SU-DHL-6 (cell line): ENCODE measurements around the gene SF1.

Experiments
- H2AFZ ChIP-seq: fragments of 200-600 bp; sonication (generic); 2 replicates; pipeline ENCODE4 v1.6.1; 2014; ENCODE audit warnings: low read depth, mild to moderate bottlenecking, moderate library complexity, mixed read lengths, antibody characterized with exemption, low read length; ENCODE audit not compliant: severe bottlenecking
- H3F3A ChIP-seq: fragments of 200-600 bp; shearing (Covaris generic); 2 replicates; pipeline ENCODE4 v1.6.0; 2016; ENCODE audit warnings: antibody characterized with exemption, mild to moderate bottlenecking; ENCODE audit not compliant: insufficient read depth
- H3K27ac ChIP-seq: fragments of 200-600 bp; sonication (generic); 2 replicates; pipeline ENCODE4 v1.5.1; 2016; ENCODE audit warnings: low read depth, mild to moderate bottlenecking, low read length, moderate library complexity, mixed read lengths
- H3K27me3 ChIP-seq: fragments of 200-600 bp; sonication (generic), shearing (Covaris generic); 2 replicates; pipeline ENCODE4 v1.6.0; 2014; ENCODE audit warnings: mild to moderate bottlenecking, low read length
- H3K36me3 ChIP-seq: fragments of 200-600 bp; sonication (generic); 2 replicates; pipeline ENCODE4 v1.6.1; 2014; ENCODE audit warnings: mild to moderate bottlenecking, low read length, mixed read lengths
- H3K4me2 ChIP-seq: fragments of 300-600, 200-600 bp; shearing (Covaris generic), sonication (generic); 2 replicates; pipeline ENCODE4 v1.6.0; 2014; ENCODE audit warnings: low read length, low read depth, mild to moderate bottlenecking; ENCODE audit not compliant: poor library complexity, severe bottlenecking
- H3K4me3 ChIP-seq: fragments of 200-600 bp; sonication (generic); 2 replicates; pipeline ENCODE4 v1.5.1; 2014; ENCODE audit warnings: antibody characterized with exemption, low read length, mild to moderate bottlenecking, mixed read lengths; ENCODE audit not compliant: insufficient read depth, poor library complexity, severe bottlenecking
- H3K79me2 ChIP-seq: fragments of 200-600 bp; sonication (generic); 2 replicates; pipeline ENCODE4 v1.6.1; 2014; ENCODE audit warnings: mild to moderate bottlenecking, low read length, moderate library complexity; ENCODE audit not compliant: insufficient read depth
- H3K9ac ChIP-seq: fragments of 200-600 bp; sonication (generic); 2 replicates; pipeline ENCODE4 v1.7.0; 2014; ENCODE audit warnings: mild to moderate bottlenecking, low read length
- H3K9me2 ChIP-seq: fragments of 200-600 bp; sonication (generic); replicated peaks from 2 replicates; pipeline ENCODE4 v1.6.1; 2014; ENCODE audit warnings: low read length; ENCODE audit not compliant: insufficient read depth
- H3K9me3 ChIP-seq: fragments of 200-600 bp; sonication (generic); 2 replicates; pipeline ENCODE4 v1.6.1; 2014; ENCODE audit warnings: low read length, mixed read lengths; ENCODE audit not compliant: insufficient read depth
- H4K20me1 ChIP-seq: fragments of 200-600 bp; sonication (generic); 2 replicates; pipeline ENCODE4 v1.6.1; 2014; ENCODE audit warnings: low read depth, mild to moderate bottlenecking, antibody characterized with exemption, low read length, moderate library complexity, mixed read lengths
- CTCF ChIP-seq: fragments of 200-600 bp; sonication (generic); IDR thresholded peaks from one replicate; pipeline ENCODE4 v1.5.1; 2017; ENCODE audit warnings: antibody characterized with exemption, mild to moderate bottlenecking, low read length, moderate library complexity; ENCODE audit not compliant: insufficient read depth, poor library complexity, severe bottlenecking
- EZH2phosphoT487 ChIP-seq: fragments of 200-600 bp; sonication (generic), shearing (Covaris generic); conservative IDR thresholded peaks from 2 replicates; pipeline ENCODE4 v1.6.1; 2018; ENCODE audit warnings: mild to moderate bottlenecking, antibody characterized with exemption, low read length, moderate library complexity, mixed read lengths

SF1 gene

GRCh38 chr11:64793271-64794160, 15.2 kb upstream of the SF1 start:
- no peaks in the 10 kb centered on the region for H4K20me1 ChIP-seq
- TF ChIP-seq CTCF = no peak
- no peak for TF ChIP-seq EZH2phosphoT487

GRCh38 chr11:64792482-64792881, 14.1 kb upstream of the SF1 start:
- H3K27ac ChIP-seq = no peak overlapping the region
- no peaks in the 10 kb centered on the region for H3K9me2 ChIP-seq
- H3K27me3 ChIP-seq = no peaks in the 10 kb centered on the region
- H3F3A ChIP-seq = no peaks in the 10 kb centered on the region
- H3K79me2 ChIP-seq = no peaks in the 10 kb centered on the region
- no peaks in the 10 kb centered on the region for H4K20me1 ChIP-seq
- H3K9me3 ChIP-seq = no peaks in the 10 kb centered on the region
- no peak overlapping the region for H2AFZ ChIP-seq
- no peak overlapping the region for H3K4me2 ChIP-seq
- H3K4me3 ChIP-seq = no peak overlapping the region
- no peak overlapping the region for H3K9ac ChIP-seq
- TF ChIP-seq CTCF (no peak), EZH2phosphoT487 (no peak)
- H3K36me3 ChIP-seq = no peaks in the 10 kb centered on the region

More at GRCh38 chr11:64793271-64794160, 15.2 kb upstream of the SF1 start:
- no peak overlapping the region for H2AFZ ChIP-seq
- H3K27me3 ChIP-seq = no peaks in the 10 kb centered on the region
- H3K36me3 ChIP-seq = no peaks in the 10 kb centered on the region
- H3K9me3 ChIP-seq = no peaks in the 10 kb centered on the region
- H3F3A ChIP-seq = no peaks in the 10 kb centered on the region
- H3K9me2 ChIP-seq = no peaks in the 10 kb centered on the region
- H3K9ac ChIP-seq = no peak overlapping the region
- H3K79me2 ChIP-seq = no peaks in the 10 kb centered on the region
- H3K4me2 ChIP-seq = no peak overlapping the region
- H3K4me3 ChIP-seq = no peak overlapping the region
- H3K27ac ChIP-seq = no peak overlapping the region

- no peaks in the 10 kb centered on the region for H3K79me2 ChIP-seq
- no peak overlapping the region for H2AFZ ChIP-seq
- no peaks in the 10 kb centered on the region for H3K9me2 ChIP-seq
- H3K4me3 ChIP-seq = no peak overlapping the region
- TF ChIP-seq CTCF = no peak
- TF ChIP-seq EZH2phosphoT487 = no peak
- no peak overlapping the region for H3K4me2 ChIP-seq
- no peak overlapping the region for H3K27ac ChIP-seq
- no peak overlapping the region for H3K9ac ChIP-seq
- H3K27me3 ChIP-seq = no peaks in the 10 kb centered on the region
- no peaks in the 10 kb centered on the region for H3K36me3 ChIP-seq
- H3F3A ChIP-seq = no peaks in the 10 kb centered on the region
- H3K9me3 ChIP-seq = no peaks in the 10 kb centered on the region
- no peaks in the 10 kb centered on the region for H4K20me1 ChIP-seq
These were observed 13.5 kb upstream of the SF1 start for GRCh38 chr11:64791781-64792291.
